ENCODE data around the gene CEACAM19. TPM values are rescaled to one million over a fixed set of nuclear protein-coding genes. Genes with fewer than 3 reads are reported as not detected.

The CEACAM19 gene
- total RNA-seq, 1 experiment from 2014 or later, result 1.2 TPM

GRCh38 chr19:44641501-44642265 lies 29.6 kb upstream of the CEACAM19 start:
- ChIA-PET CTCF (no interaction called here), POLR2A (no interaction called here)
- Histone ChIP-seq H3K36me3 (ENCODE audit: control insufficient read depth, insufficient read depth, low read length) (peaks cover 2% of the 10 kb centered on the region; the same call in 1 of the 2 replicates), H3K4me1 (ENCODE audit: control insufficient read depth, insufficient read depth, low read length) (no peaks in the 10 kb centered on the region), H3K27ac (ENCODE audit: low read length) (no peak overlapping the region), H3K4me3 (ENCODE audit: low read depth in 2 of 2, low read length in 2 of 2) (no peak overlapping the region), H3K9me3 (ENCODE audit: control insufficient read depth, insufficient read depth, low read depth, low read length) (no peaks in the 10 kb centered on the region), H3K27me3 (ENCODE audit: control insufficient read depth, insufficient read depth, low read length) (no peaks in the 10 kb centered on the region)
- ATAC-seq (no peak), DNase-seq (ENCODE audit: low read depth, low spot score) (no peak)
- TF ChIP-seq REST (IDR thresholded peaks at IDR 0.05; ENCODE audit: insufficient read depth in 1 of 2, low read depth in 2 of 2, low read length in 1 of 2) (no peak), POLR2AphosphoS5 (IDR thresholded peaks at IDR 0.05; ENCODE audit: low read depth, low read length) (no peak), CTCF (IDR thresholded peaks at IDR 0.05) (no peak), TCF7L2 (IDR thresholded peaks at IDR 0.05; ENCODE audit: low read depth, low read length) (no peak), SIN3A (IDR thresholded peaks at IDR 0.05; ENCODE audit: borderline replicate concordance, insufficient read depth, low read depth, low read length) (no peak)
- intact Hi-C loops (cut with micrococcal nuclease; ENCODE audit: unreplicated experiment) (no loop called here), in situ Hi-C loops (cut with HindIII; ENCODE audit: low pct_unique_long_range_greater_than_20kb, low sequenced_read_pairs) (no loop called here)
- no TSS peak for BruUV-seq (replicated peaks)

GRCh38 chr19:44642377-44642776 lies 28.9 kb upstream of the CEACAM19 start:
- CTCF ChIA-PET, result interaction anchor here (0.7 kb wide), 1 partner anchor 30 kb away, joined by 7 read pairs; no protein-coding TSS in a partner anchor
- Histone ChIP-seq H3K4me3 (ENCODE audit: low read depth in 2 of 2, low read length in 2 of 2) (no peak overlapping the region), H3K9me3 (ENCODE audit: control insufficient read depth, insufficient read depth, low read depth, low read length) (no peaks in the 10 kb centered on the region), H3K4me1 (ENCODE audit: control insufficient read depth, insufficient read depth, low read length) (no peaks in the 10 kb centered on the region), H3K27ac (ENCODE audit: low read length) (no peak overlapping the region), H3K27me3 (ENCODE audit: control insufficient read depth, insufficient read depth, low read length) (no peaks in the 10 kb centered on the region), H3K36me3 (ENCODE audit: control insufficient read depth, insufficient read depth, low read length) (peaks cover 2% of the 10 kb centered on the region; the same call in 1 of the 2 replicates)
- DNase-seq (ENCODE audit: low read depth, low spot score), result no peak
- POLR2A ChIA-PET, result no interaction called here
- no peak for TF ChIP-seq REST (IDR thresholded peaks at IDR 0.05; ENCODE audit: insufficient read depth in 1 of 2, low read depth in 2 of 2, low read length in 1 of 2)
- TF ChIP-seq POLR2AphosphoS5 (IDR thresholded peaks at IDR 0.05; ENCODE audit: low read depth, low read length), result no peak
- TF ChIP-seq SIN3A (IDR thresholded peaks at IDR 0.05; ENCODE audit: borderline replicate concordance, insufficient read depth, low read depth, low read length), result no peak
- no peak for TF ChIP-seq CTCF (IDR thresholded peaks at IDR 0.05)
- no peak for TF ChIP-seq TCF7L2 (IDR thresholded peaks at IDR 0.05; ENCODE audit: low read depth, low read length)
- BruUV-seq (replicated peaks), result no TSS peak
- no peak for ATAC-seq
- in situ Hi-C loops (cut with HindIII; ENCODE audit: low pct_unique_long_range_greater_than_20kb, low sequenced_read_pairs) (no loop called here), intact Hi-C loops (cut with micrococcal nuclease; ENCODE audit: unreplicated experiment) (no loop called here)
